Transverse colon (tissue), 4 donors: ENCODE results near the gene PRODH2. TPM values are rescaled to one million over a fixed set of nuclear protein-coding genes. Genes with fewer than 3 reads are reported as not detected.

Experiments
- DNase-seq: peaks from one replicate; pipeline ENCODE4 v3.0.0-alpha.2; 2019
- H3K27ac ChIP-seq, 4 donors: fragments of 200-600 bp; sonication (generic); 2 replicates each; pipeline ENCODE4 v1.5.1; 2016 to 2018; ENCODE audit warnings: inconsistent platforms in 4 of 4
- H3K27me3 ChIP-seq: fragments of 200-600 bp; sonication (generic); 2 replicates; pipeline ENCODE4 v1.5.1; 2017; ENCODE audit warnings: inconsistent platforms
- H3K36me3 ChIP-seq, 4 donors: fragments of 200-600 bp; sonication (generic); 2 replicates each; pipeline ENCODE4 v1.5.1; 2017 to 2019; ENCODE audit warnings: inconsistent platforms in 4 of 4
- H3K4me1 ChIP-seq, 4 donors: fragments of 200-600 bp; sonication (generic); 2 replicates each; pipeline ENCODE4 v1.5.1; 2017 to 2020; ENCODE audit warnings: inconsistent platforms in 4 of 4
- H3K4me3 ChIP-seq, 4 donors: fragments of 200-600 bp; sonication (generic); 1 replicate in 1 of 4; 2 replicates in 3 of 4; pipeline versions ENCODE4 v1.5.1 to v1.6.1; 2017 to 2019; ENCODE audit warnings: inconsistent platforms in 4 of 4
- H3K9me3 ChIP-seq, 2 donors: fragments of 200-600 bp; sonication (generic); 2 replicates each; pipeline ENCODE4 v1.5.1; 2017 to 2019; ENCODE audit warnings: inconsistent platforms in 2 of 2
- CTCF ChIP-seq, 5 experiments: fragments of 200-600 bp in 3 of 5; fragments of 450-650 bp in 2 of 5; sonication (generic) in 3 of 5; IDR thresholded peaks; 1 replicate in 2 of 5; 2 replicates in 3 of 5; pipeline ENCODE4 v1.5.1; 2016 to 2017; ENCODE audit warnings: antibody characterized with exemption in 5 of 5, inconsistent platforms in 3 of 5, mild to moderate bottlenecking in 2 of 5, moderate library complexity in 1 of 5
- EP300 ChIP-seq: sonication (generic); formaldehyde crosslinking; IDR thresholded peaks from one replicate; pipeline ENCODE4 v1.6.1; 2017; ENCODE audit warnings: antibody characterized with exemption, low read depth
- POLR2A ChIP-seq: fragments of 450-650 bp; IDR thresholded peaks from one replicate; pipeline ENCODE4 v1.6.1; 2016; ENCODE audit warnings: antibody characterized with exemption, mild to moderate bottlenecking, moderate library complexity
- POLR2AphosphoS5 ChIP-seq, 3 donors: sonication (generic); formaldehyde crosslinking; IDR thresholded peaks; one replicate each; pipeline ENCODE4 v1.6.1; 2016; ENCODE audit warnings: antibody characterized with exemption in 3 of 3
- WGBS, 2 donors: methylation state at CpG; one replicate each; pipeline ENCODE4 v1.1.5; 2018; ENCODE audit warnings: low coverage in 1 of 2; 5-methylcytosine and 5-hydroxymethylcytosine counted together
- in situ Hi-C, 4 donors: fragments of 200-750 bp; cut with MboI; loops; one replicate each; pipeline versions ENCODE4 v1.15.0 to v1.15.1; 2017; ENCODE audit warnings: low sequenced_read_pairs in 3 of 4, low pct_ligation_motif_present in 1 of 4, low pct_unique_long_range_greater_than_20kb in 1 of 4
- intact Hi-C: fragments of 100-400 bp; cut with DNase I; formaldehyde crosslinking; loops from one replicate; pipeline ENCODE4 v1.15.1; 2023; ENCODE audit warnings: low total_unique reads
- total RNA-seq, 4 donors: library from RNA; depleted of rRNA; stranded (reverse); fragments of >200 nt; gene quantifications; one replicate each; pipeline ENCODE4 v1.1.0, GENCODE V29; 2016

The PRODH2 gene
- total RNA-seq, 4 donors from 2014 or later = not detected

GRCh38 chr19:35780717-35781116, 31.9 kb downstream of the PRODH2 start:
- Histone ChIP-seq H3K4me3 (no peak overlapping the region), H3K36me3 (no peaks in the 10 kb centered on the region), H3K4me1 (peaks cover 4 to 7% (median 6%) of the 10 kb centered on the region in 4 donors), H3K27me3 (no peaks in the 10 kb centered on the region), H3K27ac (no peak overlapping the region), H3K9me3 (no peaks in the 10 kb centered on the region)
- in situ Hi-C loops (no loop called here), intact Hi-C loops (no loop called here)
- no peak for DNase-seq
- WGBS, 2 donors = 93% methylated on average over 20 of the region's 20 CpGs; no CpG with 5 or more reads in 1 of the 2 donors
- TF ChIP-seq POLR2A (no peak), CTCF (IDR thresholded peaks at IDR 0.05) (no peak), POLR2AphosphoS5 (IDR thresholded peaks at IDR 0.05) (no peak), EP300 (no peak)

- in situ Hi-C loops (no loop called here), intact Hi-C loops (no loop called here)
- no peak for TF ChIP-seq POLR2A
- no peak for TF ChIP-seq CTCF (IDR thresholded peaks at IDR 0.05)
- H3K9me3 ChIP-seq = no peaks in the 10 kb centered on the region
- DNase-seq = no peak
- peaks cover 4 to 8% (median 7%) of the 10 kb centered on the region in 4 donors for H3K4me1 ChIP-seq
- H3K27ac ChIP-seq = no peak overlapping the region
- H3K4me3 ChIP-seq = no peak overlapping the region
- H3K27me3 ChIP-seq = no peaks in the 10 kb centered on the region
- WGBS, 2 donors = 94% methylated on average over 6 to 16 of the region's 16 CpGs
- H3K36me3 ChIP-seq = no peaks in the 10 kb centered on the region
Measured at GRCh38 chr19:35780058-35780457, 32.6 kb downstream of the PRODH2 start.

- H3K4me1 ChIP-seq = peaks cover 4 to 15% (median 13%) of the 10 kb centered on the region in 4 donors
- 78 to 91% methylated on average over 5 to 8 of the region's 8 CpGs for WGBS, 2 donors
- no peaks in the 10 kb centered on the region for H3K36me3 ChIP-seq
- no peak overlapping the region for H3K27ac ChIP-seq
- TF ChIP-seq POLR2A (no peak), EP300 (no peak), CTCF (IDR thresholded peaks at IDR 0.05) (no peak)
- H3K9me3 ChIP-seq = no peaks in the 10 kb centered on the region
- H3K27me3 ChIP-seq = no peaks in the 10 kb centered on the region
- in situ Hi-C loops (no loop called here), intact Hi-C loops (no loop called here)
- no peak for DNase-seq
- H3K4me3 ChIP-seq = no peak overlapping the region
Measured at GRCh38 chr19:35779033-35779432, 33.6 kb downstream of the PRODH2 start.

GRCh38 chr19:35777961-35778360, 34.7 kb downstream of the PRODH2 start:
- TF ChIP-seq CTCF (IDR thresholded peaks at IDR 0.05) (no peak), POLR2A (no peak), EP300 (no peak), POLR2AphosphoS5 (IDR thresholded peaks at IDR 0.05) (no peak)
- Histone ChIP-seq H3K9me3 (no peaks in the 10 kb centered on the region), H3K4me3 (no peak overlapping the region), H3K27me3 (no peaks in the 10 kb centered on the region), H3K4me1 (peaks cover 4 to 15% (median 13%) of the 10 kb centered on the region in 4 donors), H3K27ac (no peak overlapping the region), H3K36me3 (no peaks in the 10 kb centered on the region)
- intact Hi-C loops = no loop called here
- DNase-seq = no peak
- in situ Hi-C loops = no loop called here
- WGBS, 2 donors = 87% methylated on average over 7 of the region's 7 CpGs; no CpG with 5 or more reads in 1 of the 2 donors
